ENCODE data around the gene FBXL3. TPM values are rescaled to one million over a fixed set of nuclear protein-coding genes. Genes with fewer than 3 reads are reported as not detected.

FBXL3 gene
- total and polyA plus RNA-seq, 10 donors: 18.5 to 80.9 (median 51.0) TPM

GRCh38 chr13:77055158-77055557, 28.2 kb upstream of the FBXL3 start:
- H3K9me3 ChIP-seq: no peaks in the 10 kb centered on the region
- intact Hi-C loops (cut with DNase I; ENCODE audit: low total_unique reads): no loop called here
- H3K4me1 ChIP-seq: no peaks in the 10 kb centered on the region
- TF ChIP-seq CTCF (IDR thresholded peaks at IDR 0.05 in 8 of 11, conservative IDR thresholded peaks at IDR 0.05 in 3 of 11) (no peak), POLR2A (IDR thresholded peaks at IDR 0.05) (no peak), POLR2AphosphoS5 (IDR thresholded peaks at IDR 0.05) (no peak)
- H3K4me3 ChIP-seq: no peak overlapping the region
- H3K36me3 ChIP-seq: peaks cover 8 to 100% (median 82%) of the 10 kb centered on the region in 6 donors
- no peak for DNase-seq
- no peak overlapping the region for H3K27ac ChIP-seq
- WGBS, 5 donors: 87 to 99% (median 96%) methylated on average over 2 of the region's 2 CpGs
- no peaks in the 10 kb centered on the region for H3K27me3 ChIP-seq (replicated peaks in 1 of 7)

- peaks cover 0 to 17% (median 4%) of the 10 kb centered on the region in 6 donors for H3K4me1 ChIP-seq
- no peak for DNase-seq
- H3K27me3 ChIP-seq (replicated peaks in 1 of 7): no peaks in the 10 kb centered on the region
- WGBS, 5 donors: 87 to 99% (median 92%) methylated on average over 4 of the region's 4 CpGs
- no peak overlapping the region for H3K27ac ChIP-seq
- H3K36me3 ChIP-seq: peaks cover 9 to 100% (median 82%) of the 10 kb centered on the region in 6 donors
- TF ChIP-seq POLR2AphosphoS5 (IDR thresholded peaks at IDR 0.05) (no peak), CTCF (IDR thresholded peaks at IDR 0.05 in 8 of 11, conservative IDR thresholded peaks at IDR 0.05 in 3 of 11) (no peak), POLR2A (IDR thresholded peaks at IDR 0.05) (no peak)
- H3K9me3 ChIP-seq: no peaks in the 10 kb centered on the region
- H3K4me3 ChIP-seq: no peak overlapping the region
- intact Hi-C loops (cut with DNase I; ENCODE audit: low total_unique reads): no loop called here
These were observed 26.2 kb upstream of the FBXL3 start for GRCh38 chr13:77053192-77053591.

GRCh38 chr13:77048681-77049080, 21.7 kb upstream of the FBXL3 start:
- Histone ChIP-seq H3K27ac (peak overlapping the region in 6 of 8 donors; percentile 5 to 60 (median 54)), H3K9me3 (no peaks in the 10 kb centered on the region), H3K36me3 (peaks cover 3 to 99% (median 72%) of the 10 kb centered on the region in 6 donors), H3K4me3 (no peak overlapping the region), H3K4me1 (peaks cover 0 to 17% (median 4%) of the 10 kb centered on the region in 6 donors), H3K27me3 (replicated peaks in 1 of 7) (no peaks in the 10 kb centered on the region)
- intact Hi-C loops (cut with DNase I; ENCODE audit: low total_unique reads): no loop called here
- 53 to 67% (median 57%) methylated on average over 4 of the region's 4 CpGs for WGBS, 5 donors
- DNase-seq: no peak
- TF ChIP-seq POLR2AphosphoS5 (IDR thresholded peaks at IDR 0.05): no peak
- no peak for TF ChIP-seq CTCF (IDR thresholded peaks at IDR 0.05 in 8 of 11, conservative IDR thresholded peaks at IDR 0.05 in 3 of 11)
- no peak for TF ChIP-seq POLR2A (IDR thresholded peaks at IDR 0.05)

GRCh38 chr13:77047649-77048343, 20.8 kb upstream of the FBXL3 start:
- TF ChIP-seq POLR2AphosphoS5 (IDR thresholded peaks at IDR 0.05) (no peak), POLR2A (IDR thresholded peaks at IDR 0.05) (no peak), CTCF (IDR thresholded peaks at IDR 0.05 in 8 of 11, conservative IDR thresholded peaks at IDR 0.05 in 3 of 11) (no peak)
- 95 to 100% (median 97%) methylated on average over 7 to 8 of the region's 8 CpGs for WGBS, 5 donors

More at GRCh38 chr13:77047649-77048343, 20.8 kb upstream of the FBXL3 start:
- Histone ChIP-seq H3K27ac (peak overlapping the region in 1 of 8 donors; percentile 60), H3K27me3 (replicated peaks in 1 of 7) (no peaks in the 10 kb centered on the region), H3K36me3 (peaks cover 3 to 99% (median 70%) of the 10 kb centered on the region in 6 donors), H3K4me1 (peaks cover 0 to 17% (median 4%) of the 10 kb centered on the region in 6 donors), H3K4me3 (no peak overlapping the region), H3K9me3 (no peaks in the 10 kb centered on the region)
- intact Hi-C loops (cut with DNase I; ENCODE audit: low total_unique reads): no loop called here
- no peak for DNase-seq

All from spleen (tissue), 11 donors.